Aorta (tissue), 5 donors: ENCODE results near the gene EI24. TPM values are rescaled to one million over a fixed set of nuclear protein-coding genes. Genes with fewer than 3 reads are reported as not detected.

Experiments
- ATAC-seq: fragments of 200-7000 bp; cut with Tn5 transposase; one replicate; pipeline ENCODE4 v1.9.1; 2022; ENCODE audit warnings: moderate library complexity; ENCODE audit not compliant: low FRiP score
- DNase-seq, 2 donors: peaks; one replicate each; pipeline ENCODE4 v3.0.0-alpha.2; 2020
- H3K27ac ChIP-seq, 2 donors: one replicate each; pipeline ENCODE4 v1.5.1; 2013; ENCODE audit warnings: low read length in 2 of 2, mild to moderate bottlenecking in 2 of 2, moderate library complexity in 2 of 2, control low read depth in 1 of 2, inconsistent platforms in 1 of 2, low read depth in 1 of 2
- H3K27me3 ChIP-seq, 2 donors: one replicate each; pipeline ENCODE4 v1.6.1; 2013; ENCODE audit warnings: control low read depth in 1 of 2, low read length in 1 of 2, mild to moderate bottlenecking in 1 of 2, moderate library complexity in 1 of 2; ENCODE audit not compliant: insufficient read depth in 2 of 2, control insufficient read depth in 1 of 2
- H3K36me3 ChIP-seq, 2 donors: one replicate each; pipeline ENCODE4 v1.6.1; 2013; ENCODE audit warnings: control low read depth in 1 of 2, low read length in 1 of 2, mild to moderate bottlenecking in 1 of 2; ENCODE audit not compliant: insufficient read depth in 2 of 2, control insufficient read depth in 1 of 2
- H3K4me1 ChIP-seq, 2 donors: one replicate each; pipeline ENCODE4 v1.6.1; 2013; ENCODE audit warnings: low read length in 2 of 2, control low read depth in 1 of 2, mild to moderate bottlenecking in 1 of 2, moderate library complexity in 1 of 2; ENCODE audit not compliant: insufficient read depth in 2 of 2, control insufficient read depth in 1 of 2
- H3K4me3 ChIP-seq, 2 donors: one replicate each; pipeline ENCODE4 v1.5.1; 2013; ENCODE audit warnings: low read length in 2 of 2, control low read depth in 1 of 2, mild to moderate bottlenecking in 1 of 2
- H3K9me3 ChIP-seq: one replicate; pipeline ENCODE4 v1.6.1; 2013; ENCODE audit warnings: mild to moderate bottlenecking, low read length; ENCODE audit not compliant: control insufficient read depth
- WGBS, 2 donors: extraction: QIAGEN DNeasy Blood & Tissue Kit; methylation state at CpG; one replicate each; pipeline ENCODE4 v1.1.7; 2013; 5-methylcytosine and 5-hydroxymethylcytosine counted together
- intact Hi-C, 2 donors: fragments of 100-400 bp; cut with DNase I; formaldehyde crosslinking; loops; one replicate each; pipeline versions ENCODE4 v1.14.2 to v1.15.0; 2022
- polyA plus RNA-seq, 2 donors: library from polyadenylated mRNA; stranded (reverse); fragments of 200-250 nt; gene quantifications; one replicate each; pipeline ENCODE4 v1.2.3, GENCODE V29; 2013
- total RNA-seq, 2 donors: library from RNA; stranded (reverse); fragmentation: NEBNext Ultra II Directional; extraction: Animal tissue kit (Norgen Biotek cat#: 25700); gene quantifications; one replicate each; pipeline ENCODE4 v1.2.1, GENCODE V29; 2021
- donor health status: healthy with polysubstance abuse.
- donor health status: Bipolar disorder and iron deficiency.
- donor health status: DM: no; HTN: no; CAD: no.
- donor health status: DM: no; HTN: no; CAD: no.
- donor health status: DM: yes; HTN: yes; CAD: no.

The EI24 gene
- total and polyA plus RNA-seq, 4 donors, result 47.1 to 59.7 (median 52.7) TPM

DNA sequence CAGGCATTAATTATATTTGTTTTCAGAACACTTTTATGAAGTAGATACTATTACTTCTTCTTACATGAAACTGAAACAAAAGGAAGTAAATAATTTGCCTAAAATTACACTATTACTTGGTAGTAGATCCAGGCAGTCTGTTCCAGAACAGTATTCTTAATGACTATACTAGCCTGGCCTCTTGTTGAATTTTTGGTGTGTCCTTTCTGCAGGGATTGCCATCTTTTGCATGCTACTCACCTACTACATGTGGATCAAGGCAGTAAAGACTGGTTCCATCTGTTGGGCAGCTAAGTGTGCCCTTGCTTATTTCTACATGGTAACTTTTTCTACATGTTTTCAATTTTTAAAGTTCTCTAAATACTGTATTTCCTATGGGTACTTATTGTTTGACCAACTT, 36.1 kb downstream of the EI24 start:
- no peak overlapping the region for H3K27ac ChIP-seq
- peaks cover 0 to 2% of the 10 kb centered on the region in 2 donors for H3K4me1 ChIP-seq
- no peaks in the 10 kb centered on the region for H3K27me3 ChIP-seq
- no peak overlapping the region for H3K4me3 ChIP-seq
- H3K36me3 ChIP-seq, result peaks cover 13 to 14% of the 10 kb centered on the region in 2 donors
- ATAC-seq, result no peak
- no peak for DNase-seq
- H3K9me3 ChIP-seq, result no peaks in the 10 kb centered on the region
- intact Hi-C loops, result no loop called here

- WGBS, 2 donors, result 77 to 79% methylated on average over 7 of the region's 7 CpGs
- H3K27ac ChIP-seq, result no peak overlapping the region
- intact Hi-C loops, result no loop called here
- H3K27me3 ChIP-seq, result no peaks in the 10 kb centered on the region
- no peaks in the 10 kb centered on the region for H3K9me3 ChIP-seq
- DNase-seq (no peak), ATAC-seq (no peak)
- peaks cover 18 to 19% of the 10 kb centered on the region in 2 donors for H3K36me3 ChIP-seq
- no peak overlapping the region for H3K4me3 ChIP-seq
- H3K4me1 ChIP-seq, result no peaks in the 10 kb centered on the region
Measured at GRCh38 chr11:125609545-125609944, 40.3 kb downstream of the EI24 start.

DNA sequence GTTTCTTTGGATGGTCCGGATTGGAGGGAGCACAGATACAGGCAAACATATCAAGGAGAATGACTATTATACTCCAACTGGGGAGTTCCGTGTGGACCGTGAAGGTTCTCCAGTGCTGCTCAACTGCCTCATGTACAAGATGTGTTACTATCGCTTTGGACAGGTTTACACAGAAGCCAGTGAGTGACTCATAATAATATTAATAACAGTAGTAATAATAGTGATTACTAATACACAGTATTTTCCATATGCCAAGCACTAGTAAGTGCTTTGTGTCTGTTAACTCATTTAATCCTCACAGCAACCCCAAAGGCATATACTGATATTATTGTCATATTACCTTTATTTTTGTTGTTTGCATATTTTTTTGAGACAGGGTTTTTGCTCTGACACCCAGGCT, 49.1 kb downstream of the EI24 start:
- WGBS, 2 donors, result 89 to 92% methylated on average over 4 of the region's 4 CpGs
- no peak overlapping the region for H3K4me3 ChIP-seq
- H3K27me3 ChIP-seq, result no peaks in the 10 kb centered on the region
- DNase-seq (no peak), ATAC-seq (no peak)
- no peaks in the 10 kb centered on the region for H3K9me3 ChIP-seq
- peaks cover 3 to 10% of the 10 kb centered on the region in 2 donors for H3K36me3 ChIP-seq
- H3K4me1 ChIP-seq, result peaks cover 2 to 5% of the 10 kb centered on the region in 2 donors
- H3K27ac ChIP-seq, result no peak overlapping the region
- intact Hi-C loops, result no loop called here

- H3K4me1 ChIP-seq, result peaks cover 5 to 6% of the 10 kb centered on the region in 2 donors
- H3K4me3 ChIP-seq, result no peak overlapping the region
- DNase-seq (no peak), ATAC-seq (no peak)
- WGBS, 2 donors, result 21 to 24% methylated on average over 2 of the region's 2 CpGs
- H3K27me3 ChIP-seq, result no peaks in the 10 kb centered on the region
- H3K36me3 ChIP-seq, result peaks cover 3 to 7% of the 10 kb centered on the region in 2 donors
- H3K27ac ChIP-seq, result peak overlapping the region; percentile 60 to 78
- H3K9me3 ChIP-seq, result no peaks in the 10 kb centered on the region
- intact Hi-C loops, result loop anchor here (10.0 kb wide), 1 partner anchor 263 kb away; the partner anchor contains the start of gene HYLS1 (in 2 of the 2)
Measured at GRCh38 chr11:125621995-125622394, 52.7 kb downstream of the EI24 start.

DNA sequence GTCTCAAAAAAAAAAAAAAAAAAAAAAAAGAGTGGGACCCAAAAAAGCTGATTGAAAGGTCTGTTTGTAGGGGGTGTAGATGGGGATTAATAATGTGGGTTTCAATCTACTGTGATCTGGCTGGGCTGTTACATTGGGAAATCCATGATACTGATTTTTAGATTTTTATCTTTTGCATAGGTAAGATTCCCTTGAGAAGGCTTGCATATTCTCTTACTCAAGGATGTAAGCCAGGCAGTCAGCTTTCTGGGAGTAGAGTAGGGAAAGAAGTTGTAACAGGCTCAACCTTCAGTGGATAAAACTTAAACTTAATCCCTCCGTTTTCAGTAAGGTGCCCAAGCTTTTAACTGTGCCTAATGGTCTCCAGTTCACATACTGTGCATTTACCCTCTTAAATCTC, 53.8 kb downstream of the EI24 start:
- Histone ChIP-seq H3K27me3 (no peaks in the 10 kb centered on the region), H3K4me1 (peaks cover 5 to 6% of the 10 kb centered on the region in 2 donors), H3K9me3 (no peaks in the 10 kb centered on the region), H3K36me3 (peaks cover 3 to 7% of the 10 kb centered on the region in 2 donors), H3K27ac (no peak overlapping the region), H3K4me3 (no peak overlapping the region)
- intact Hi-C loops, result loop anchor here (10.0 kb wide), 1 partner anchor 262 kb away; the partner anchor contains the start of gene HYLS1 (in 2 of the 2)
- WGBS, 2 donors, result 81 to 86% methylated on average over 1 of the region's 1 CpG
- ATAC-seq, result no peak
- no peak for DNase-seq

- ATAC-seq, result no peak
- DNase-seq, result no peak
- WGBS, 2 donors, result 36 to 40% methylated on average over 9 of the region's 9 CpGs
- Histone ChIP-seq H3K9me3 (no peaks in the 10 kb centered on the region), H3K36me3 (peaks cover 1 to 3% of the 10 kb centered on the region in 2 donors), H3K4me3 (peak within 1 kb of the TSS; percentile 45 to 62), H3K4me1 (peaks cover 5 to 6% of the 10 kb centered on the region in 2 donors), H3K27ac (peak within 1 kb of the TSS; percentile 59 to 60), H3K27me3 (no peaks in the 10 kb centered on the region)
- intact Hi-C loops, result loop anchor here (5.0 to 10.0 kb wide), 2 partner anchors 32 to 260 kb away; partner anchors contain the start of genes HYLS1 (in 2 of the 2) and STT3A (in 1 of the 2)
Measured at GRCh38 chr11:125624756-125625213, 55.5 kb downstream of the EI24 start, which contains the start of gene CHEK1. Gene CHEK1, plus strand, starts transcription at chr11:125625163. Its CDS starts 1,606 bp downstream, at chr11:125626769.

DNA sequence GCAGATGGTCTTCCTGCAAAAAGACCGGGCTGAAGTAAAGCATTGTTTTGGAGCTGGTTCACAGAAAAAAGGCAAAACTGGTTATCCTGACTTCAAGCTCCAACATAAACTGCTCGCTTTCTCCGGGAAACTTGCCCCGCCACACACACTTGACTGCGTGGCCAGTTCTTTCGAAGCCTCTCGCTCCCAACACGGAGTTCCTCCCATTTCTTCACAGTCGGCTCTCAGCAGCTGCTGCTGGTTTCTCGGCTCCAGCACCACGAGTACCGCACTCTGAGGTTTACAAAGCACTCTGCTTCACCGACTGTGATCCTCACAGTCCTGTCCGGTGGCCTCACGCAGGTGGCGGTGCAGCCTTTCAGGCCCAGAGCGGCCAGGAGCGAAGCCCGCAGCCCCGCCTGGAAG, 56.0 kb downstream of the EI24 start:
- no peak for DNase-seq
- Histone ChIP-seq H3K9me3 (no peaks in the 10 kb centered on the region), H3K27ac (peak overlapping the region; percentile 20 to 57), H3K36me3 (peaks cover 0 to 3% of the 10 kb centered on the region in 2 donors), H3K27me3 (no peaks in the 10 kb centered on the region), H3K4me3 (peak overlapping the region; percentile 45 to 62), H3K4me1 (peaks cover 5 to 6% of the 10 kb centered on the region in 2 donors)
- intact Hi-C loops, result loop anchor here (5.0 to 10.0 kb wide), 2 partner anchors 33 to 260 kb away; partner anchors contain the start of genes HYLS1 (in 2 of the 2) and STT3A (in 1 of the 2)
- ATAC-seq, result peak; percentile 67
- WGBS, 2 donors, result 0% methylated on average over 20 of the region's 20 CpGs

GRCh38 chr11:125625630-125626287, 56.5 kb downstream of the EI24 start:
- no peaks in the 10 kb centered on the region for H3K9me3 ChIP-seq
- 0% methylated on average over 50 to 51 of the region's 51 CpGs for WGBS, 2 donors
- intact Hi-C loops, result loop anchor here (5.0 to 10.0 kb wide), 2 partner anchors 33 to 259 kb away; partner anchors contain the start of genes HYLS1 (in 2 of the 2) and STT3A (in 1 of the 2)
- ATAC-seq (peak; percentile 96), DNase-seq (peak; percentile 93 to 95)
- no peaks in the 10 kb centered on the region for H3K27me3 ChIP-seq
- H3K36me3 ChIP-seq, result peaks cover 0 to 3% of the 10 kb centered on the region in 2 donors
- H3K27ac ChIP-seq, result peak overlapping the region; percentile 20 to 57
- peaks cover 5 to 6% of the 10 kb centered on the region in 2 donors for H3K4me1 ChIP-seq
- H3K4me3 ChIP-seq, result peak overlapping the region; percentile 45 to 62
